ENCODE data around the gene SLC1A5.

The SLC1A5 gene

GRCh38 chr19:46785054-46785979 is 3.1 kb downstream of the SLC1A5 start:
- peaks cover 20% of the 10 kb centered on the region for H3K4me1 ChIP-seq (ENCODE audit: control insufficient read depth, insufficient read depth, low read length)
- no peaks in the 10 kb centered on the region for H3K9me3 ChIP-seq (ENCODE audit: control insufficient read depth, insufficient read depth, low read depth, low read length)
- POLR2A ChIA-PET = interaction anchor here (0.6 to 3.7 kb wide), 26 partner anchors 8 to 441 kb away, joined by 3 to 50 read pairs (median 4); partner anchors contain the start of genes AP2S1 and ZC3H4
- H3K4me3 ChIP-seq (ENCODE audit: low read depth, low read length) = peak overlapping the region; percentile 32
- H3K36me3 ChIP-seq (ENCODE audit: control insufficient read depth in 2 of 2, insufficient read depth in 1 of 2, low read length in 2 of 2) = peaks cover 43 to 53% of the 10 kb centered on the region in 2 experiments
- H3K27ac ChIP-seq (ENCODE audit: extremely low read depth, low read depth, low read length) = peak overlapping the region; percentile 96
- CTCF ChIA-PET = interaction anchor here (0.5 to 4.5 kb wide), 13 partner anchors 9 to 1506 kb away, joined by 3 to 26 read pairs (median 5); no protein-coding TSS in a partner anchor
- TF ChIP-seq SP3 (tag by site-specific recombination; IDR thresholded peaks at IDR 0.05) (peak; percentile 34; the same call in 1 of the 2 replicates), ZNF138 (tag by site-specific recombination; IDR thresholded peaks at IDR 0.05; ENCODE audit: borderline replicate concordance) (no peak), ZNF513 (tag by site-specific recombination; IDR thresholded peaks at IDR 0.05) (peak; percentile 54), ZNF514 (tag by site-specific recombination; IDR thresholded peaks at IDR 0.05) (no peak), ZNF501 (tag by site-specific recombination; IDR thresholded peaks at IDR 0.05) (no peak), ZNF830 (tag by site-specific recombination; IDR thresholded peaks at IDR 0.05; ENCODE audit: low read depth) (no peak), ZNF768 (tag by site-specific recombination; IDR thresholded peaks at IDR 0.05) (peak; percentile 36; the same call in 1 of the 2 replicates), ZNF548 (tag by site-specific recombination; IDR thresholded peaks at IDR 0.05) (no peak), GLI2 (tag by site-specific recombination; IDR thresholded peaks at IDR 0.05; ENCODE audit: borderline replicate concordance, low read depth) (no peak), AEBP2 (tag by site-specific recombination; IDR thresholded peaks at IDR 0.05; ENCODE audit: borderline replicate concordance) (no peak), ZBTB48 (tag by site-specific recombination; IDR thresholded peaks at IDR 0.05) (peak; percentile 11; the same call in 1 of the 2 replicates), ZNF596 (tag by site-specific recombination; IDR thresholded peaks at IDR 0.05) (no peak), ZNF335 (tag by site-specific recombination; conservative IDR thresholded peaks at IDR 0.05) (peak; percentile 73; the same call in 1 of the 2 replicates), ZIC2 (tag by site-specific recombination; IDR thresholded peaks at IDR 0.05) (no peak), ZSCAN30 (tag by site-specific recombination; IDR thresholded peaks at IDR 0.05) (peak; percentile 59), HOXD13 (CRISPR knock-in tag; IDR thresholded peaks at IDR 0.05; ENCODE audit: borderline replicate concordance) (no peak), ZNF660 (tag by site-specific recombination; IDR thresholded peaks at IDR 0.05) (no peak)
- TF ChIP-seq, protein P1, sequence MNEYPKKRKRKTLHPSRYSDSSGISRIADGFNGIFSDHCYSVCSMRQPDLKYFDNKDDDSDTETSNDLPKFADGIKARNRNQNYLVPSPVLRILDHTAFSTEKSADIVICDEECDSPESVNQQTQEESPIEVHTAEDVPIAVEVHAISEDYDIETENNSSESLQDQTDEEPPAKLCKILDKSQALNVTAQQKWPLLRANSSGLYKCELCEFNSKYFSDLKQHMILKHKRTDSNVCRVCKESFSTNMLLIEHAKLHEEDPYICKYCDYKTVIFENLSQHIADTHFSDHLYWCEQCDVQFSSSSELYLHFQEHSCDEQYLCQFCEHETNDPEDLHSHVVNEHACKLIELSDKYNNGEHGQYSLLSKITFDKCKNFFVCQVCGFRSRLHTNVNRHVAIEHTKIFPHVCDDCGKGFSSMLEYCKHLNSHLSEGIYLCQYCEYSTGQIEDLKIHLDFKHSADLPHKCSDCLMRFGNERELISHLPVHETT (tag by site-specific recombination; IDR thresholded peaks at IDR 0.05) = no peak
- TF ChIP-seq, protein P2, sequence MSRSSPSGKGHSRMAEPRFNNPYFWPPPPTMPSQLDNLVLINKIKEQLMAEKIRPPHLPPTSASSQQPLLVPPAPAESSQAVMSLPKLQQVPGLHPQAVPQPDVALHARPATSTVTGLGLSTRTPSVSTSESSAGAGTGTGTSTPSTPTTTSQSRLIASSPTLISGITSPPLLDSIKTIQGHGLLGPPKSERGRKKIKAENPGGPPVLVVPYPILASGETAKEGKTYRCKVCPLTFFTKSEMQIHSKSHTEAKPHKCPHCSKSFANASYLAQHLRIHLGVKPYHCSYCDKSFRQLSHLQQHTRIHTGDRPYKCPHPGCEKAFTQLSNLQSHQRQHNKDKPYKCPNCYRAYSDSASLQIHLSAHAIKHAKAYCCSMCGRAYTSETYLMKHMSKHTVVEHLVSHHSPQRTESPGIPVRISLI (tag by site-specific recombination; IDR thresholded peaks at IDR 0.05) = no peak
- TF ChIP-seq, protein P3, sequence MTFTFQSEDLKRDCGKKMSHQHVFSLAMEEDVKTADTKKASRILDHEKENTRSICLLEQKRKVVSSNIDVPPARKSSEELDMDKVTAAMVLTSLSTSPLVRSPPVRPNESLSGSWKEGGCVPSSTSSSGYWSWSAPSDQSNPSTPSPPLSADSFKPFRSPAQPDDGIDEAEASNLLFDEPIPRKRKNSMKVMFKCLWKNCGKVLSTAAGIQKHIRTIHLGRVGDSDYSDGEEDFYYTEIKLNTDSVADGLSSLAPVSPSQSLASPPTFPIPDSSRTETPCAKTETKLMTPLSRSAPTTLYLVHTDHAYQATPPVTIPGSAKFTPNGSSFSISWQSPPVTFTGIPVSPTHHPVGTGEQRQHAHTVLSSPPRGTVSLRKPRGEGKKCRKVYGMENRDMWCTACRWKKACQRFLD (tag by site-specific recombination; IDR thresholded peaks at IDR 0.05) = no peak
- TF ChIP-seq, protein P4, sequence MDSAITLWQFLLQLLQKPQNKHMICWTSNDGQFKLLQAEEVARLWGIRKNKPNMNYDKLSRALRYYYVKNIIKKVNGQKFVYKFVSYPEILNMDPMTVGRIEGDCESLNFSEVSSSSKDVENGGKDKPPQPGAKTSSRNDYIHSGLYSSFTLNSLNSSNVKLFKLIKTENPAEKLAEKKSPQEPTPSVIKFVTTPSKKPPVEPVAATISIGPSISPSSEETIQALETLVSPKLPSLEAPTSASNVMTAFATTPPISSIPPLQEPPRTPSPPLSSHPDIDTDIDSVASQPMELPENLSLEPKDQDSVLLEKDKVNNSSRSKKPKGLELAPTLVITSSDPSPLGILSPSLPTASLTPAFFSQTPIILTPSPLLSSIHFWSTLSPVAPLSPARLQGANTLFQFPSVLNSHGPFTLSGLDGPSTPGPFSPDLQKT (IDR thresholded peaks at IDR 0.05; ENCODE audit: borderline replicate concordance, low read depth, low read length) = no peak
- TF ChIP-seq, protein P5, sequence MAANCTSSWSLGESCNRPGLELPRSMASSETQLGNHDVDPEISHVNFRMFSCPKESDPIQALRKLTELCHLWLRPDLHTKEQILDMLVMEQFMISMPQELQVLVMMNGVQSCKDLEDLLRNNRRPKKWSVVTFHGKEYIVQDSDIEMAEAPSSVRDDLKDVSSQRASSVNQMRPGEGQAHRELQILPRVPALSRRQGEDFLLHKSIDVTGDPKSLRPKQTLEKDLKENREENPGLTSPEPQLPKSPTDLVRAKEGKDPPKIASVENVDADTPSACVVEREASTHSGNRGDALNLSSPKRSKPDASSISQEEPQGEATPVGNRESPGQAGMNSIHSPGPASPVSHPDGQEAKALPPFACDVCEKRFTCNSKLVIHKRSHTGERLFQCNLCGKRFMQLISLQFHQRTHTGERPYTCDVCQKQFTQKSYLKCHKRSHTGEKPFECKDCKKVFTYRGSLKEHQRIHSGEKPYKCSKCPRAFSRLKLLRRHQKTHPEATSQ (tag by site-specific recombination; IDR thresholded peaks at IDR 0.05) = no peak
- TF ChIP-seq, protein P6, sequence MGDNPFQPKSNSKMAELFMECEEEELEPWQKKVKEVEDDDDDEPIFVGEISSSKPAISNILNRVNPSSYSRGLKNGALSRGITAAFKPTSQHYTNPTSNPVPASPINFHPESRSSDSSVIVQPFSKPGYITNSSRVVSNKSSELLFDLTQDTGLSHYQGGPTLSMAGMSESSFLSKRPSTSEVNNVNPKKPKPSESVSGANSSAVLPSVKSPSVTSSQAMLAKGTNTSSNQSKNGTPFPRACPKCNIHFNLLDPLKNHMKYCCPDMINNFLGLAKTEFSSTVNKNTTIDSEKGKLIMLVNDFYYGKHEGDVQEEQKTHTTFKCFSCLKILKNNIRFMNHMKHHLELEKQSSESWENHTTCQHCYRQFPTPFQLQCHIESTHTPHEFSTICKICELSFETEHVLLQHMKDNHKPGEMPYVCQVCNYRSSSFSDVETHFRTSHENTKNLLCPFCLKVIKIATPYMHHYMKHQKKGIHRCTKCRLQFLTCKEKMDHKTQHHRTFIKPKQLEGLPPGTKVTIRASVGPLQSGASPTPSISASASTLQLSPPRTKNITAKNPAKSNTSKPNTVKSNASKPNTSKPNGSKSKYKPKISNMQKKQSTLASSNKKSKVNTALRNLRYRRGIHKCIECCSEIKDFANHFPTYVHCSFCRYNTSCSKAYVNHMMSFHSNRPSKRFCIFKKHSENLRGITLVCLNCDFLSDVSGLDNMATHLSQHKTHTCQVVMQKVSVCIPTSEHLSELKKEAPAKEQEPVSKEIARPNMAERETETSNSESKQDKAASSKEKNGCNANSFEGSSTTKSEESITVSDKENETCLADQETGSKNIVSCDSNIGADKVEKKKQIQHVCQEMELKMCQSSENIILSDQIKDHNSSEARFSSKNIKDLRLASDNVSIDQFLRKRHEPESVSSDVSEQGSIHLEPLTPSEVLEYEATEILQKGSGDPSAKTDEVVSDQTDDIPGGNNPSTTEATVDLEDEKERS (tag by site-specific recombination; IDR thresholded peaks at IDR 0.05) = 0 out of 2 replicates have a peak, but pooled peaks have one; percentile 70

Data from HEK293 (cell line).